Keratinocyte (primary cell): ENCODE data around the gene RGPD3. TPM values are rescaled to one million over a fixed set of nuclear protein-coding genes. Genes with fewer than 3 reads are reported as not detected.
"Not testable (repeated sequence)": the region's sequence is repeated elsewhere in the genome, so short reads cannot be mapped to it uniquely, and the experiment has no call there.

Experiments used
- DNase-seq: peaks from one replicate; pipeline ENCODE4 v3.0.0-alpha.2; 2011; ENCODE audit warnings: low read depth, missing footprints, low spot score
- FAIRE-seq: peaks from 2 replicates; lab custom pipeline; 2011; peaks lifted over from hg19 to GRCh38; lab: Jason Lieb, UNC
- H2AFZ ChIP-seq: 2 replicates; pipeline ENCODE4 v1.6.0; 2012; ENCODE audit warnings: low read length, control low read depth, inconsistent platforms; ENCODE audit not compliant: control insufficient read depth
- H3K27ac ChIP-seq: 2 replicates; pipeline ENCODE4 v1.5.1; 2011; ENCODE audit warnings: low read length; ENCODE audit not compliant: control insufficient read depth, insufficient read depth
- H3K27me3 ChIP-seq: 3 replicates; pipeline ENCODE4 v1.6.0; 2011; ENCODE audit warnings: low read length; ENCODE audit not compliant: control insufficient read depth, insufficient read depth; ENCODE audit errors: extremely low read depth
- H3K36me3 ChIP-seq, 2 experiments: 2 replicates in 1 of 2; 3 replicates in 1 of 2; pipeline ENCODE4 v1.5.1; 2011; ENCODE audit warnings: low read length in 2 of 2, mild to moderate bottlenecking in 1 of 2; ENCODE audit not compliant: control insufficient read depth in 2 of 2, insufficient read depth in 2 of 2; ENCODE audit errors: extremely low read depth in 1 of 2
- H3K4me1 ChIP-seq: 3 replicates; pipeline ENCODE4 v1.5.1; 2011; ENCODE audit warnings: low read length; ENCODE audit not compliant: control insufficient read depth, insufficient read depth; ENCODE audit errors: extremely low read depth
- H3K4me2 ChIP-seq: 3 replicates; pipeline ENCODE4 v1.6.0; 2011; ENCODE audit warnings: low read depth, low read length; ENCODE audit not compliant: control insufficient read depth, insufficient read depth; ENCODE audit errors: extremely low read depth
- H3K4me3 ChIP-seq, 3 experiments: fragments of 200-600 bp in 1 of 3; sonication (generic) in 1 of 3; 2 replicates in 2 of 3; 3 replicates in 1 of 3; pipeline ENCODE4 v1.5.1; 2011 to 2016; ENCODE audit warnings: low read length in 3 of 3, mild to moderate bottlenecking in 3 of 3, control low read depth in 2 of 3, inconsistent platforms in 1 of 3, low read depth in 1 of 3, mixed read lengths in 1 of 3, mixed run types in 1 of 3, moderate library complexity in 1 of 3; ENCODE audit not compliant: control insufficient read depth in 2 of 3, insufficient read depth in 2 of 3; ENCODE audit errors: extremely low read depth in 1 of 3
- H3K79me2 ChIP-seq: 2 replicates; pipeline ENCODE4 v1.6.0; 2012; ENCODE audit warnings: low read length; ENCODE audit not compliant: control insufficient read depth, insufficient read depth
- H3K9ac ChIP-seq: 3 replicates; pipeline ENCODE4 v1.6.0; 2011; ENCODE audit warnings: low read length; ENCODE audit not compliant: control insufficient read depth, insufficient read depth; ENCODE audit errors: extremely low read depth
- H3K9me1 ChIP-seq: 3 replicates; pipeline ENCODE4 v1.6.0; 2011; ENCODE audit warnings: low read length; ENCODE audit not compliant: control insufficient read depth, insufficient read depth; ENCODE audit errors: extremely low read depth
- H3K9me3 ChIP-seq: 2 replicates; pipeline ENCODE4 v1.5.1; 2012; ENCODE audit warnings: low read depth, low read length; ENCODE audit not compliant: control insufficient read depth
- H4K20me1 ChIP-seq: 3 replicates; pipeline ENCODE4 v1.6.0; 2011; ENCODE audit warnings: low read length; ENCODE audit not compliant: control insufficient read depth, insufficient read depth; ENCODE audit errors: extremely low read depth
- dilution Hi-C: fragments of 300-500 bp; cut with MboI; formaldehyde crosslinking; loops from one replicate; pipeline ENCODE4 v1.7.0; 2020; ENCODE audit warnings: low sequenced_read_pairs; ENCODE audit not compliant: extremely low pct_ligation_motif_present
- polyA plus RNA-seq, 5 experiments: library from polyadenylated mRNA; depleted of rRNA in 3 of 5; stranded (reverse) in 3 of 5; stranded (forward) in 1 of 5; unstranded in 1 of 5; fragments of >200 nt; gene quantifications; 1 replicate in 1 of 5; 2 replicates in 3 of 5; 3 replicates in 1 of 5; pipeline versions ENCODE4 v1.2.1 to v1.2.3, GENCODE V29; 2011 to 2012; ENCODE audit warnings: missing spikeins in 2 of 5, low read depth in 1 of 5, low replicate concordance in 1 of 5

Gene RGPD3
- polyA plus RNA-seq, 1 donor (not counting 4 experiments of a cell fraction or from before 2014, with no cell fraction given), result 0.09 TPM

DNA sequence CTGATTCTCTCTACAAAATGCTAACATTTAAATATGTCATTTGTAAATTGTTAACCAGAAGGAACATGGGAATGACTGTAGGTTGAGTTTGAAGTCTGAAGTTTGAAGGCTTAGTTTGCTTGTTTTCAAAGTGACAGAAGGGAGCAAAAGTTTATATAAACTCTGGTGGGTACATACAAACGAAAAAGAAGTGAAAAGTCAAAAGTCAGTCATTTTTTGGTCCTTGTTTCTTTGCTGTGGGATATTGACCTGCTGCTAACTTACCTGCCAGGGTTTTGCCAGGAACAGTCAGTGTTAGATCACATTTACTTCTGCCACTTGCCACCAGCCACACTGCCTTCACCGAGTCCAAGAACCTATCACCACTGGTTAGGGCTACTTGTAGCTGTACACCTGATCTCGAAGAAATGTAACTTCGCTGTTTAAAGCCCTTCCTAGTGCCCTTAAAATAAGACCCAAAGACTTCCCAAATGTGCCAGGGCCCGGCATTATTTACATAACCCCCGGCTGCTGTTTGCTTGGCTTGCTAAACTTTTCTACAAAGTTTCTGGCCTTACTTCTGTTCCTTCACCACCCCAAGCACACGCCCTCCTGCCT is 79.3 kb downstream of the RGPD3 start:
- DNase-seq, H4K20me1 ChIP-seq, H3K4me1 ChIP-seq, H3K79me2 ChIP-seq, H3K27me3 ChIP-seq, H3K36me3 ChIP-seq, FAIRE-seq, H3K9me1 ChIP-seq, H3K27ac ChIP-seq, H3K9ac ChIP-seq, H3K4me3 ChIP-seq, dilution Hi-C loops, H3K4me2 ChIP-seq, H3K9me3 ChIP-seq, H2AFZ ChIP-seq: not testable (repeated sequence)

- H3K4me3 ChIP-seq, H2AFZ ChIP-seq, H3K27ac ChIP-seq, H3K79me2 ChIP-seq, H4K20me1 ChIP-seq, dilution Hi-C loops, DNase-seq, H3K27me3 ChIP-seq, FAIRE-seq, H3K9me3 ChIP-seq, H3K4me1 ChIP-seq, H3K36me3 ChIP-seq, H3K9me1 ChIP-seq, H3K9ac ChIP-seq, H3K4me2 ChIP-seq: not testable (repeated sequence)
Measured at GRCh38 chr2:106384548-106384947, 83.7 kb downstream of the RGPD3 start.

GRCh38 chr2:106381867-106382266 is 86.3 kb downstream of the RGPD3 start:
- H3K4me1 ChIP-seq, H3K27me3 ChIP-seq, H3K36me3 ChIP-seq, FAIRE-seq, dilution Hi-C loops, H3K9me1 ChIP-seq, H3K9me3 ChIP-seq, H2AFZ ChIP-seq, H3K27ac ChIP-seq, H4K20me1 ChIP-seq, H3K4me3 ChIP-seq, H3K9ac ChIP-seq, H3K4me2 ChIP-seq, H3K79me2 ChIP-seq, DNase-seq: not testable (repeated sequence)

- DNase-seq, H4K20me1 ChIP-seq, H3K9ac ChIP-seq, H3K4me1 ChIP-seq, H3K4me3 ChIP-seq, FAIRE-seq, dilution Hi-C loops, H3K27ac ChIP-seq, H3K4me2 ChIP-seq, H3K79me2 ChIP-seq, H2AFZ ChIP-seq, H3K27me3 ChIP-seq, H3K9me1 ChIP-seq, H3K36me3 ChIP-seq, H3K9me3 ChIP-seq: not testable (repeated sequence)
Measured at GRCh38 chr2:106379567-106379966, 88.6 kb downstream of the RGPD3 start.

DNA sequence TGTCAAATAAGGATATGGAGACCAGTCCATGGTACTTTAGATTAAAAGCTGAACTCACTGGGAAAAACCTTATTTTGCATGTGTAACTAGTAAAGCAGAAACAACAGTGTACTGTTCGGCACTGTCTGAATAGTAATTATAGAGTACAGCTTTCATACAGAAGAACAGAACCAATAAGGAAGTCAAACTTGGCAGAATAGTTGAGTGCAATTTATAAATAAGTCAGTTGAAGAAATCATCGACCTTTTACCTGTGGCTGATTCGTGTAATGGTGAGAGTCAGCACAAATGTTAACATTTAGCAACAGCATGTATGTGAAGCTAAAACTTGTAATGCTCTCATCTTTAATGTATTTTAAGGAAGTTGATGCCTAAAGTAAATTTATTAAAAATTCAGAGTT is 99.0 kb downstream of the RGPD3 start:
- H3K4me1 ChIP-seq, FAIRE-seq, H3K4me3 ChIP-seq, H3K27ac ChIP-seq, H3K9me1 ChIP-seq, H3K79me2 ChIP-seq, H4K20me1 ChIP-seq, dilution Hi-C loops, H3K36me3 ChIP-seq, H3K27me3 ChIP-seq, H3K9ac ChIP-seq, H3K4me2 ChIP-seq, H2AFZ ChIP-seq, DNase-seq, H3K9me3 ChIP-seq: not testable (repeated sequence)
